ENCODE results near the gene SKI. TPM values are rescaled to one million over a fixed set of nuclear protein-coding genes. Genes with fewer than 3 reads are reported as not detected.
A peak's percentile ranks its signal among the peaks of the same experiment; 100 is the strongest.

Gene SKI
- total and polyA plus RNA-seq, 10 of the 15 experiments (the other 5 are each of a cell fraction or from before 2014, with no cell fraction given) = 0.03 to 14.9 (median 0.96) TPM

GRCh38 chr1:2300004-2300771, 72.1 kb downstream of the SKI start (continued):
- TF ChIP-seq ETV6 (conservative IDR thresholded peaks at IDR 0.05 in 1 of 2, IDR thresholded peaks at IDR 0.05 in 1 of 2; ENCODE audit: borderline replicate concordance in 1 of 2, low read depth in 1 of 2) (peak in 1 of 2 experiments; percentile 88; a peak in 2 of 4 replicates), SREBF1 (IDR thresholded peaks at IDR 0.05; ENCODE audit: low read length) (no peak), ZBTB4 (CRISPR knock-in tag; IDR thresholded peaks at IDR 0.05) (no peak), SP1 (IDR thresholded peaks at IDR 0.05; ENCODE audit: low read depth, low read length) (no peak), USF1 (IDR thresholded peaks at IDR 0.05; ENCODE audit: borderline replicate concordance, extremely low read length, insufficient read depth, low read depth, low read length) (peak; percentile 28), JUNB (IDR thresholded peaks at IDR 0.05) (no peak), RBBP5 (conservative IDR thresholded peaks at IDR 0.05) (no peak), IKZF2 (IDR thresholded peaks at IDR 0.05) (peak; percentile 69 to 72; a peak in 3 of 4 replicates), ASH2L (IDR thresholded peaks at IDR 0.05; ENCODE audit: borderline replicate concordance, low read depth) (no peak)
